ENCODE results near the gene NNAT. TPM values are rescaled to one million over a fixed set of nuclear protein-coding genes. Genes with fewer than 3 reads are reported as not detected.

Gene NNAT
- total and polyA plus RNA-seq, 2 experiments from 2014 or later: 0.90 TPM; not detected in 1

- Histone ChIP-seq H4K20me1 (ENCODE audit: insufficient read depth) (no peaks in the 10 kb centered on the region), H3K27me3 (replicated peaks; ENCODE audit: insufficient read depth) (no peaks in the 10 kb centered on the region), H3F3A (ENCODE audit: insufficient read depth) (no peaks in the 10 kb centered on the region), H2AFZ (no peak overlapping the region), H3K79me2 (ENCODE audit: insufficient read depth) (no peaks in the 10 kb centered on the region), H3K9ac (no peak overlapping the region), H3K36me3 (ENCODE audit: low read depth) (no peaks in the 10 kb centered on the region), H3K27ac (no peak overlapping the region), H3K4me3 (no peak overlapping the region), H3K4me2 (ENCODE audit: unreplicated experiment) (no peak overlapping the region), H3K4me1 (ENCODE audit: insufficient read depth) (no peaks in the 10 kb centered on the region), H3K9me2 (ENCODE audit: insufficient read depth) (no peaks in the 10 kb centered on the region), H3K9me3 (ENCODE audit: low read depth) (no peaks in the 10 kb centered on the region)
- TF ChIP-seq EZH2 (IDR thresholded peaks at IDR 0.05; ENCODE audit: insufficient read depth, poor library complexity, severe bottlenecking) (no peak), EZH2phosphoT487 (IDR thresholded peaks at IDR 0.05; ENCODE audit: insufficient read depth, low read depth) (no peak)
- WGBS, 2 experiments (ENCODE audit: low coverage in 1 of 2, low lambda C conversion rate in 2 of 2, missing lambda C conversion rate in 2 of 2): 92 to 93% methylated on average over 7 of the region's 7 CpGs
- in situ Hi-C loops (cut with MboI): no loop called here
- DNase-seq: no peak
These were observed 30.2 kb upstream of the NNAT start for GRCh38 chr20:37490663-37491350.

GRCh38 chr20:37492096-37492625 lies 28.9 kb upstream of the NNAT start:
- no peak overlapping the region for H3K27ac ChIP-seq
- H3K27me3 ChIP-seq (replicated peaks; ENCODE audit: insufficient read depth): no peaks in the 10 kb centered on the region
- WGBS, 2 experiments (ENCODE audit: low coverage in 1 of 2, low lambda C conversion rate in 2 of 2, missing lambda C conversion rate in 2 of 2): 80 to 83% methylated on average over 6 of the region's 6 CpGs
- no peak overlapping the region for H3K4me2 ChIP-seq (ENCODE audit: unreplicated experiment)
- H3K9me3 ChIP-seq (ENCODE audit: low read depth): no peaks in the 10 kb centered on the region
- no peak overlapping the region for H2AFZ ChIP-seq
- H4K20me1 ChIP-seq (ENCODE audit: insufficient read depth): no peaks in the 10 kb centered on the region
- in situ Hi-C loops (cut with MboI): no loop called here
- H3K9ac ChIP-seq: no peak overlapping the region
- TF ChIP-seq EZH2phosphoT487 (IDR thresholded peaks at IDR 0.05; ENCODE audit: insufficient read depth, low read depth) (no peak), EZH2 (IDR thresholded peaks at IDR 0.05; ENCODE audit: insufficient read depth, poor library complexity, severe bottlenecking) (no peak)
- H3K4me3 ChIP-seq: no peak overlapping the region
- no peaks in the 10 kb centered on the region for H3F3A ChIP-seq (ENCODE audit: insufficient read depth)
- no peaks in the 10 kb centered on the region for H3K79me2 ChIP-seq (ENCODE audit: insufficient read depth)
- no peaks in the 10 kb centered on the region for H3K36me3 ChIP-seq (ENCODE audit: low read depth)
- no peaks in the 10 kb centered on the region for H3K4me1 ChIP-seq (ENCODE audit: insufficient read depth)
- DNase-seq: no peak
- H3K9me2 ChIP-seq (ENCODE audit: insufficient read depth): no peaks in the 10 kb centered on the region

GRCh38 chr20:37492945-37493344 lies 28.1 kb upstream of the NNAT start:
- no peaks in the 10 kb centered on the region for H3K79me2 ChIP-seq (ENCODE audit: insufficient read depth)
- in situ Hi-C loops (cut with MboI): no loop called here
- 58 to 59% methylated on average over 2 of the region's 2 CpGs for WGBS, 2 experiments (ENCODE audit: low coverage in 1 of 2, low lambda C conversion rate in 2 of 2, missing lambda C conversion rate in 2 of 2)
- no peaks in the 10 kb centered on the region for H3K9me3 ChIP-seq (ENCODE audit: low read depth)
- H3K9ac ChIP-seq: no peak overlapping the region
- DNase-seq: no peak
- no peak overlapping the region for H2AFZ ChIP-seq
- no peak overlapping the region for H3K4me3 ChIP-seq
- H4K20me1 ChIP-seq (ENCODE audit: insufficient read depth): no peaks in the 10 kb centered on the region
- no peaks in the 10 kb centered on the region for H3F3A ChIP-seq (ENCODE audit: insufficient read depth)
- no peaks in the 10 kb centered on the region for H3K9me2 ChIP-seq (ENCODE audit: insufficient read depth)
- H3K4me1 ChIP-seq (ENCODE audit: insufficient read depth): no peaks in the 10 kb centered on the region
- H3K4me2 ChIP-seq (ENCODE audit: unreplicated experiment): no peak overlapping the region
- no peak overlapping the region for H3K27ac ChIP-seq
- no peaks in the 10 kb centered on the region for H3K36me3 ChIP-seq (ENCODE audit: low read depth)
- TF ChIP-seq EZH2 (IDR thresholded peaks at IDR 0.05; ENCODE audit: insufficient read depth, poor library complexity, severe bottlenecking) (no peak), EZH2phosphoT487 (IDR thresholded peaks at IDR 0.05; ENCODE audit: insufficient read depth, low read depth) (no peak)
- no peaks in the 10 kb centered on the region for H3K27me3 ChIP-seq (replicated peaks; ENCODE audit: insufficient read depth)

- Histone ChIP-seq H3K36me3 (ENCODE audit: low read depth) (no peaks in the 10 kb centered on the region), H3K27ac (no peak overlapping the region), H3K4me1 (ENCODE audit: insufficient read depth) (no peaks in the 10 kb centered on the region), H3K4me2 (ENCODE audit: unreplicated experiment) (no peak overlapping the region), H2AFZ (no peak overlapping the region), H3K9me3 (ENCODE audit: low read depth) (no peaks in the 10 kb centered on the region), H3F3A (ENCODE audit: insufficient read depth) (peaks cover 1% of the 10 kb centered on the region; the same call in 1 of the 2 replicates), H3K9me2 (ENCODE audit: insufficient read depth) (no peaks in the 10 kb centered on the region), H3K9ac (no peak overlapping the region), H4K20me1 (ENCODE audit: insufficient read depth) (no peaks in the 10 kb centered on the region), H3K4me3 (no peak overlapping the region), H3K79me2 (ENCODE audit: insufficient read depth) (no peaks in the 10 kb centered on the region), H3K27me3 (replicated peaks; ENCODE audit: insufficient read depth) (no peaks in the 10 kb centered on the region)
- no peak for DNase-seq
- 95 to 96% methylated on average over 8 of the region's 8 CpGs for WGBS, 2 experiments (ENCODE audit: low coverage in 1 of 2, low lambda C conversion rate in 2 of 2, missing lambda C conversion rate in 2 of 2)
- in situ Hi-C loops (cut with MboI): no loop called here
- no peak for TF ChIP-seq EZH2 (IDR thresholded peaks at IDR 0.05; ENCODE audit: insufficient read depth, poor library complexity, severe bottlenecking)
These were observed 26.7 kb upstream of the NNAT start for GRCh38 chr20:37494301-37494700.

Data from GM23248 (cell line).